Endothelial cell of umbilical vein (primary cell): ENCODE measurements around the gene COPS6.

Experiments
- CTCF ChIP-seq, 2 donors: IDR thresholded peaks; 1 replicate in 1 of 2; 2 replicates in 1 of 2; pipeline ENCODE4 v1.5.1; 2011; ENCODE audit warnings: low read length in 2 of 2, mild to moderate bottlenecking in 2 of 2, moderate library complexity in 2 of 2, control low read depth in 1 of 2, inconsistent platforms in 1 of 2, low read depth in 1 of 2; ENCODE audit not compliant: insufficient read depth in 1 of 2; ENCODE audit errors: extremely low read depth in 1 of 2
- MYC ChIP-seq: IDR thresholded peaks from one replicate; pipeline ENCODE4 v1.6.1; 2011; ENCODE audit warnings: mild to moderate bottlenecking, low read depth, low read length
- POLR2AphosphoS5 ChIP-seq: IDR thresholded peaks from 2 replicates; pipeline ENCODE4 v1.6.1; 2012; ENCODE audit warnings: low read depth, mild to moderate bottlenecking, control low read depth, low read length, moderate library complexity; ENCODE audit not compliant: insufficient read depth

- TF ChIP-seq POLR2AphosphoS5 (no peak), CTCF (IDR thresholded peaks at IDR 0.05; ENCODE audit: extremely low read depth in 1 of 2, insufficient read depth in 1 of 2, low read depth in 1 of 2, low read length in 2 of 2) (no peak), MYC (no peak)
Measured at GRCh38 chr7:100124301-100125230, 35.8 kb downstream of the COPS6 start.
